ENCODE data around the gene CRMP1.

Gene CRMP1

GRCh38 chr4:5913454-5913853 is 20.6 kb upstream of the CRMP1 start:
- H3K4me3 ChIP-seq (ENCODE audit: control insufficient read depth, low read depth, low read length), result no peak overlapping the region
- no peak for TF ChIP-seq CTCF (conservative IDR thresholded peaks at IDR 0.05; ENCODE audit: control insufficient read depth, insufficient read depth, low read depth, low read length)
- DNase-seq (ENCODE audit: low read depth), result no peak

- no peak for TF ChIP-seq CTCF (conservative IDR thresholded peaks at IDR 0.05; ENCODE audit: control insufficient read depth, insufficient read depth, low read depth, low read length)
- H3K4me3 ChIP-seq (ENCODE audit: control insufficient read depth, low read depth, low read length), result no peak overlapping the region
- no peak for DNase-seq (ENCODE audit: low read depth)
Measured at GRCh38 chr4:5912614-5913019, 19.7 kb upstream of the CRMP1 start.

- no peak for TF ChIP-seq CTCF (conservative IDR thresholded peaks at IDR 0.05; ENCODE audit: control insufficient read depth, insufficient read depth, low read depth, low read length)
- no peak overlapping the region for H3K4me3 ChIP-seq (ENCODE audit: control insufficient read depth, low read depth, low read length)
- no peak for DNase-seq (ENCODE audit: low read depth)
Measured at GRCh38 chr4:5908876-5909427, 16.1 kb upstream of the CRMP1 start.

- no peak for TF ChIP-seq CTCF (conservative IDR thresholded peaks at IDR 0.05; ENCODE audit: control insufficient read depth, insufficient read depth, low read depth, low read length)
- H3K4me3 ChIP-seq (ENCODE audit: control insufficient read depth, low read depth, low read length), result no peak overlapping the region
- no peak for DNase-seq (ENCODE audit: low read depth)
Measured at GRCh38 chr4:5906191-5906590, 13.3 kb upstream of the CRMP1 start.

DNA sequence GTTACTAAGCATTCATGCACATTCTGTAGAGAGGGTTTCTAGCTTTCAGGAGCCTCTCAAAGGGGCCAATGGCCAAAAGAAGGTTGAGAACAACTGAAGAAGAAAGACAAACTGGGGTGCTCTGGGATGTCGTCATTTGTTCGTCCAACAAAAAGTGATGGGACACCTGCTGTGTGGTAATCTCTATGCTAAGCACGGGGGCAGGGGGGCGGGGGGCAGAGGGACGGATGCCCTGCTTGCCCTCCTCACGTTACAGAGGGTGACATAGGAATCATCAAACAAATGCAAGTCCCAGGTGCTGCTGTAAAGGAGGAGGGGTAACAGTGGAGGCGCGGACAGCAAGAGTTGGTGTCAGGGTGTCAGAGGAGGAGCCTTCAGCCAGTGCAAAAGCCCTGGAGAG is 12.8 kb upstream of the CRMP1 start:
- no peak overlapping the region for H3K4me3 ChIP-seq (ENCODE audit: control insufficient read depth, low read depth, low read length)
- no peak for TF ChIP-seq CTCF (conservative IDR thresholded peaks at IDR 0.05; ENCODE audit: control insufficient read depth, insufficient read depth, low read depth, low read length)

DNA sequence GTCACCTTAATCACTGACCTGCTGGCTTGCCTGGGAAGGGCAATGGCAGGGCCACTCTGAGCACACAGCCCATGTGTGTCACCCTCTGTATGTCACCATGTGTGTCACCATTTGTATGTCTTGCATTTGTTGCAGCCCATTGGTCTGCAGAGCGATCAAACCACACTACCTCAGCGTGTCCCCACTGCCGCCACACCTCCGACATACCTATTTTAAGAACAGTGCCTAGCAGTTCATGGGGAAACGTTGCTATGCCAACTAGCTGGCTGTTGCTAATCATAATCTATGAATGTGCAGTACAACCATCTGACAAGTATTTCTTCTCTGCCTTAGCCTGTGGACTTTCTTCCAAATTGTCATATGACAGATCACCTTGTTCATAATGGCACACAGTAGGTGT is 8.0 kb upstream of the CRMP1 start:
- no peak for TF ChIP-seq CTCF (conservative IDR thresholded peaks at IDR 0.05; ENCODE audit: control insufficient read depth, insufficient read depth, low read depth, low read length)
- no peak for DNase-seq (ENCODE audit: low read depth)
- H3K4me3 ChIP-seq (ENCODE audit: control insufficient read depth, low read depth, low read length), result no peak overlapping the region

More for the DNA sequence above, 12.8 kb upstream of the CRMP1 start:
- DNase-seq (ENCODE audit: low read depth), result no peak

- H3K4me3 ChIP-seq (ENCODE audit: control insufficient read depth, low read depth, low read length), result no peak overlapping the region
- DNase-seq (ENCODE audit: low read depth), result no peak
- TF ChIP-seq CTCF (conservative IDR thresholded peaks at IDR 0.05; ENCODE audit: control insufficient read depth, insufficient read depth, low read depth, low read length), result no peak
Measured at GRCh38 chr4:5899881-5900280, 7.0 kb upstream of the CRMP1 start.
